H9 (cell line): ENCODE results near the gene GUCY1A1. TPM values are rescaled to one million over a fixed set of nuclear protein-coding genes. Genes with fewer than 3 reads are reported as not detected.

Source experiments
- DNase-seq: peaks from one replicate; pipeline ENCODE4 v3.0.0-alpha.2; 2017
- H2AFZ ChIP-seq: one replicate; pipeline ENCODE4 v1.6.1; 2013; ENCODE audit warnings: mild to moderate bottlenecking, low read length, control low read depth, moderate library complexity
- H2AK5ac ChIP-seq: 2 replicates; pipeline ENCODE4 v1.6.1; 2013; ENCODE audit warnings: low read length, control low read depth, mixed read lengths; ENCODE audit not compliant: insufficient read length
- H2BK120ac ChIP-seq: one replicate; pipeline ENCODE4 v1.6.1; 2013; ENCODE audit warnings: low read depth, mild to moderate bottlenecking, low read length, control low read depth, inconsistent platforms; ENCODE audit not compliant: poor library complexity, severe bottlenecking
- H2BK12ac ChIP-seq: 2 replicates; pipeline ENCODE4 v1.6.1; 2013; ENCODE audit warnings: low read length, control low read depth, mixed read lengths, low read depth; ENCODE audit not compliant: insufficient read length
- H2BK15ac ChIP-seq: 2 replicates; pipeline ENCODE4 v1.6.1; 2013; ENCODE audit warnings: low read depth, low read length, control low read depth
- H2BK20ac ChIP-seq: one replicate; pipeline ENCODE4 v1.6.1; 2013; ENCODE audit warnings: low read depth, mild to moderate bottlenecking, low read length, control low read depth, inconsistent platforms; ENCODE audit not compliant: poor library complexity, severe bottlenecking
- H2BK5ac ChIP-seq: 2 replicates; pipeline ENCODE4 v1.6.1; 2013; ENCODE audit warnings: low read length, control low read depth, mixed read lengths; ENCODE audit not compliant: insufficient read length
- H3K14ac ChIP-seq: 2 replicates; pipeline ENCODE4 v1.6.1; 2013; ENCODE audit warnings: low read length, control low read depth; ENCODE audit not compliant: insufficient read depth
- H3K18ac ChIP-seq: 2 replicates; pipeline ENCODE4 v1.6.1; 2013; ENCODE audit warnings: low read depth, mild to moderate bottlenecking, mixed read lengths, low read length, control low read depth; ENCODE audit not compliant: insufficient read length
- H3K23ac ChIP-seq: 2 replicates; pipeline ENCODE4 v1.6.1; 2013; ENCODE audit warnings: low read length, control low read depth, mixed read lengths, low read depth; ENCODE audit not compliant: insufficient read length
- H3K23me2 ChIP-seq: 2 replicates; pipeline ENCODE4 v1.6.1; 2013; ENCODE audit warnings: low read depth, mild to moderate bottlenecking, mixed read lengths, low read length, control low read depth; ENCODE audit not compliant: insufficient read length, poor library complexity, severe bottlenecking
- H3K27ac ChIP-seq: 2 replicates; pipeline ENCODE4 v1.5.1; 2013; ENCODE audit warnings: low read length, control low read depth, mixed read lengths, low read depth; ENCODE audit not compliant: insufficient read length
- H3K27me3 ChIP-seq: 2 replicates; pipeline ENCODE4 v1.6.1; 2013; ENCODE audit warnings: low read length, control low read depth, inconsistent platforms; ENCODE audit not compliant: insufficient read depth
- H3K4ac ChIP-seq: 2 replicates; pipeline ENCODE4 v1.6.1; 2013; ENCODE audit warnings: low read depth, mild to moderate bottlenecking, control low read depth, inconsistent platforms, low read length, moderate library complexity
- H3K4me1 ChIP-seq: 2 replicates; pipeline ENCODE4 v1.6.1; 2013; ENCODE audit warnings: low read length, control low read depth, inconsistent platforms; ENCODE audit not compliant: insufficient read depth
- H3K4me2 ChIP-seq: 2 replicates; pipeline ENCODE4 v1.6.1; 2013; ENCODE audit warnings: low read length, control low read depth, mixed read lengths; ENCODE audit not compliant: insufficient read length, insufficient read depth
- H3K56ac ChIP-seq: 2 replicates; pipeline ENCODE4 v1.6.1; 2013; ENCODE audit warnings: low read depth, mild to moderate bottlenecking, mixed read lengths, low read length, control low read depth; ENCODE audit not compliant: insufficient read length
- H3K79me1 ChIP-seq: 2 replicates; pipeline ENCODE4 v1.6.1; 2013; ENCODE audit warnings: low read depth, mild to moderate bottlenecking, moderate library complexity, low read length, control low read depth, inconsistent platforms; ENCODE audit not compliant: insufficient read depth, poor library complexity, severe bottlenecking
- H3K79me2 ChIP-seq: 2 replicates; pipeline ENCODE4 v1.6.1; 2013; ENCODE audit warnings: low read length, control low read depth, inconsistent platforms; ENCODE audit not compliant: insufficient read depth
- H3K9ac ChIP-seq: 2 replicates; pipeline ENCODE4 v1.6.1; 2013; ENCODE audit warnings: low read length, control low read depth, mixed read lengths; ENCODE audit not compliant: insufficient read length; ENCODE audit errors: extremely low read depth
- H3K9me3 ChIP-seq: one replicate; pipeline ENCODE4 v1.6.1; 2013; ENCODE audit warnings: low read depth, low read length, inconsistent platforms; ENCODE audit not compliant: control insufficient read depth
- H3T11ph ChIP-seq: one replicate; pipeline ENCODE4 v1.6.1; 2013; ENCODE audit warnings: mild to moderate bottlenecking, low read length, control low read depth, inconsistent platforms
- H4K20me1 ChIP-seq: one replicate; pipeline ENCODE4 v1.6.1; 2013; ENCODE audit not compliant: control insufficient read depth, insufficient read length, insufficient read depth
- H4K5ac ChIP-seq: 2 replicates; pipeline ENCODE4 v1.6.1; 2013; ENCODE audit warnings: low read depth, mild to moderate bottlenecking, mixed read lengths, low read length, control low read depth; ENCODE audit not compliant: insufficient read length
- H4K8ac ChIP-seq: replicated peaks from 2 replicates; pipeline ENCODE4 v1.6.1; 2013; ENCODE audit warnings: low read length, control low read depth, mixed read lengths, low read depth; ENCODE audit not compliant: insufficient read length
- H4K91ac ChIP-seq: 2 replicates; pipeline ENCODE4 v1.6.1; 2013; ENCODE audit warnings: low read depth, mild to moderate bottlenecking, moderate library complexity, mixed read lengths, low read length, control low read depth; ENCODE audit not compliant: insufficient read length
- H3K27ac Mint-ChIP-seq, 3 experiments: 2 replicates in 2 of 3; 3 replicates in 1 of 3; pipeline ENCODE4 v1.8.0; 2020 to 2021; ENCODE audit warnings: mixed read lengths in 3 of 3, mild to moderate bottlenecking in 1 of 3, moderate library complexity in 1 of 3
- H3K27me3 Mint-ChIP-seq: 2 replicates; pipeline ENCODE4 v1.8.0; 2021; ENCODE audit warnings: low read depth, mild to moderate bottlenecking, moderate library complexity, mixed read lengths
- H3K36me3 Mint-ChIP-seq, 3 experiments: 2 replicates in 2 of 3; 3 replicates in 1 of 3; pipeline ENCODE4 v1.8.0; 2020 to 2021; ENCODE audit warnings: low read depth in 3 of 3, mixed read lengths in 3 of 3; ENCODE audit not compliant: insufficient read depth in 1 of 3
- H3K4me1 Mint-ChIP-seq, 2 experiments: 2 replicates each; pipeline ENCODE4 v1.8.0; 2020; ENCODE audit warnings: mixed read lengths in 2 of 2
- H3K4me3 Mint-ChIP-seq, 2 experiments: 2 replicates in 1 of 2; 3 replicates in 1 of 2; pipeline ENCODE4 v1.8.0; 2020 to 2021; ENCODE audit warnings: mild to moderate bottlenecking in 2 of 2, mixed read lengths in 2 of 2, moderate library complexity in 1 of 2
- H3K9me3 Mint-ChIP-seq, 2 experiments: 2 replicates in 1 of 2; 3 replicates in 1 of 2; pipeline ENCODE4 v1.8.0; 2020; ENCODE audit warnings: mild to moderate bottlenecking in 2 of 2, mixed read lengths in 2 of 2, moderate library complexity in 1 of 2
- CTCF ChIP-seq: fragments of 200-600 bp; sonication (generic); conservative IDR thresholded peaks from 3 replicates; pipeline ENCODE4 v1.8.0; 2021; ENCODE audit warnings: antibody characterized with exemption, mild to moderate bottlenecking
- WGBS: extraction: QIAGEN DNeasy Blood & Tissue Kit; methylation state at CpG from one replicate; pipeline ENCODE4 v1.1.7; 2013; ENCODE audit warnings: missing lambda C conversion rate, low lambda C conversion rate, mixed read lengths; ENCODE audit not compliant: insufficient read length; ENCODE audit errors: extremely low coverage; 5-methylcytosine and 5-hydroxymethylcytosine counted together
- total RNA-seq: library from RNA; stranded (reverse); gene quantifications from 2 replicates; pipeline ENCODE4 v1.2.1, GENCODE V29; 2021

The GUCY1A1 gene
- total RNA-seq, 1 experiment from 2014 or later: not detected

- no peak overlapping the region for H3K27ac ChIP-seq
- no peak overlapping the region for H3K18ac ChIP-seq
- Mint-ChIP-seq H3K9me3 (peaks cover 0 to 3% of the 10 kb centered on the region in 2 experiments; a peak in 2 of 5 replicates), H3K27ac (no peak overlapping the region), H3K4me3 (no peak overlapping the region), H3K36me3 (no peaks in the 10 kb centered on the region), H3K27me3 (peaks cover 93% of the 10 kb centered on the region), H3K4me1 (peaks cover 14 to 19% of the 10 kb centered on the region in 2 experiments)
- no peak overlapping the region for H2BK20ac ChIP-seq
- peaks cover 41% of the 10 kb centered on the region for H3K27me3 ChIP-seq
- no peak overlapping the region for H3K56ac ChIP-seq
- H4K5ac ChIP-seq: no peak overlapping the region
- no peak overlapping the region for H2BK5ac ChIP-seq
- no peaks in the 10 kb centered on the region for H3K79me2 ChIP-seq
- TF ChIP-seq CTCF: no peak
- H3K4me2 ChIP-seq: no peak overlapping the region
- no peaks in the 10 kb centered on the region for H3K79me1 ChIP-seq
- H2BK12ac ChIP-seq: no peak overlapping the region
- no peaks in the 10 kb centered on the region for H3K4me1 ChIP-seq
- no peak for DNase-seq
- H3K23ac ChIP-seq: no peak overlapping the region
- no peak overlapping the region for H2BK120ac ChIP-seq
- H3K14ac ChIP-seq: no peak overlapping the region
- no peaks in the 10 kb centered on the region for H4K20me1 ChIP-seq
- no peaks in the 10 kb centered on the region for H3K9me3 ChIP-seq
- H3K9ac ChIP-seq: no peak overlapping the region
- no CpG with 5 or more reads among the region's 2 CpGs for WGBS
- H2AK5ac ChIP-seq: no peak overlapping the region
- H3T11ph ChIP-seq: no peak overlapping the region
- H4K8ac ChIP-seq: no peak overlapping the region
- no peak overlapping the region for H2BK15ac ChIP-seq
- H2AFZ ChIP-seq: no peak overlapping the region
- no peak overlapping the region for H4K91ac ChIP-seq
- H3K4ac ChIP-seq: no peak overlapping the region
- H3K23me2 ChIP-seq: peaks cover 9% of the 10 kb centered on the region
Observed at GRCh38 chr4:155665054-155665453, 1.6 kb upstream of the GUCY1A1 start.
